ENCODE measurements around the gene NKX1-2. TPM values are rescaled to one million over a fixed set of nuclear protein-coding genes. Genes with fewer than 3 reads are reported as not detected.
A peak's percentile ranks its signal among the peaks of the same experiment; 100 is the strongest.

Gene NKX1-2
- total RNA-seq, 6 donors from 2014 or later: 0.09 TPM; not detected in 5

- Histone ChIP-seq H3K27me3 (no peaks in the 10 kb centered on the region), H3K27ac (no peak overlapping the region), H3K9me3 (no peaks in the 10 kb centered on the region), H3K4me3 (no peak overlapping the region), H3K4me1 (no peaks in the 10 kb centered on the region), H3K36me3 (no peaks in the 10 kb centered on the region)
- DNase-seq (no peak), ATAC-seq (ENCODE audit: low FRiP score in 2 of 2) (no peak)
- WGBS, 2 donors: 90 to 92% methylated on average over 13 of the region's 13 CpGs
- no peak for TF ChIP-seq POLR2A (IDR thresholded peaks at IDR 0.05)
- TF ChIP-seq POLR2AphosphoS5 (IDR thresholded peaks at IDR 0.05): no peak
- no peak for TF ChIP-seq EP300 (IDR thresholded peaks at IDR 0.05)
- TF ChIP-seq CTCF (IDR thresholded peaks at IDR 0.05): no peak
Measured at GRCh38 chr10:124470544-124471434, 21.0 kb upstream of the NKX1-2 start.

GRCh38 chr10:124469956-124470484 lies 20.2 kb upstream of the NKX1-2 start:
- TF ChIP-seq POLR2A (IDR thresholded peaks at IDR 0.05) (no peak), CTCF (IDR thresholded peaks at IDR 0.05) (no peak), EP300 (IDR thresholded peaks at IDR 0.05) (no peak), POLR2AphosphoS5 (IDR thresholded peaks at IDR 0.05) (no peak)
- no peak overlapping the region for H3K4me3 ChIP-seq
- no peak overlapping the region for H3K27ac ChIP-seq
- no peaks in the 10 kb centered on the region for H3K9me3 ChIP-seq
- ATAC-seq (ENCODE audit: low FRiP score in 2 of 2) (peak in 1 of 2 donors; percentile 16), DNase-seq (peak in 1 of 2 donors; percentile 82)
- no peaks in the 10 kb centered on the region for H3K36me3 ChIP-seq
- H3K27me3 ChIP-seq: no peaks in the 10 kb centered on the region
- 87 to 97% methylated on average over 5 to 20 of the region's 20 CpGs for WGBS, 2 donors
- no peaks in the 10 kb centered on the region for H3K4me1 ChIP-seq

GRCh38 chr10:124468624-124469023 lies 18.8 kb upstream of the NKX1-2 start:
- no peak for TF ChIP-seq EP300 (IDR thresholded peaks at IDR 0.05)
- TF ChIP-seq CTCF (IDR thresholded peaks at IDR 0.05): no peak
- TF ChIP-seq POLR2A (IDR thresholded peaks at IDR 0.05): no peak
- TF ChIP-seq POLR2AphosphoS5 (IDR thresholded peaks at IDR 0.05): no peak
- ATAC-seq (ENCODE audit: low FRiP score in 2 of 2): no peak
- WGBS, 2 donors: 78 to 98% methylated on average over 8 to 13 of the region's 13 CpGs
- Histone ChIP-seq H3K4me1 (no peaks in the 10 kb centered on the region), H3K9me3 (no peaks in the 10 kb centered on the region), H3K4me3 (no peak overlapping the region), H3K36me3 (no peaks in the 10 kb centered on the region), H3K27me3 (no peaks in the 10 kb centered on the region), H3K27ac (no peak overlapping the region)
- no peak for DNase-seq

- Histone ChIP-seq H3K27me3 (no peaks in the 10 kb centered on the region), H3K4me3 (no peak overlapping the region), H3K9me3 (no peaks in the 10 kb centered on the region), H3K27ac (no peak overlapping the region), H3K4me1 (peaks cover 0 to 5% (median 2%) of the 10 kb centered on the region in 4 donors), H3K36me3 (no peaks in the 10 kb centered on the region)
- 92% methylated on average over 4 of the region's 4 CpGs for WGBS, 2 donors
- TF ChIP-seq EP300 (IDR thresholded peaks at IDR 0.05): no peak
- TF ChIP-seq POLR2AphosphoS5 (IDR thresholded peaks at IDR 0.05): no peak
- no peak for TF ChIP-seq CTCF (IDR thresholded peaks at IDR 0.05)
- no peak for TF ChIP-seq POLR2A (IDR thresholded peaks at IDR 0.05)
- no peak for DNase-seq
- no peak for ATAC-seq (ENCODE audit: low FRiP score in 2 of 2)
Measured at GRCh38 chr10:124467165-124467564, 17.3 kb upstream of the NKX1-2 start.

All from upper lobe of left lung (tissue), 6 donors.